HepG2 (cell line): Measurements from ENCODE around the gene DPM2. TPM values are rescaled to one million over a fixed set of nuclear protein-coding genes. Genes with fewer than 3 reads are reported as not detected.

Source experiments
- AGO2 ChIP-seq: fragments of 200-400 bp; formaldehyde crosslinking; optimal IDR thresholded peaks from 2 replicates; pipeline ENCODE3; 2017; ENCODE audit warnings: mild to moderate bottlenecking, low read depth, low read length, moderate library complexity
- ATF7 ChIP-seq, 2 experiments: fragments of 450-650 bp in 1 of 2; sonication (generic) in 1 of 2; formaldehyde crosslinking in 1 of 2; IDR thresholded peaks; 2 replicates each; pipeline versions ENCODE4 v1.4.0 to v1.6.1; 2016 to 2020; ENCODE audit warnings: antibody characterized with exemption in 1 of 2, mild to moderate bottlenecking in 1 of 2, missing genetic modification reagents in 1 of 2
- IRX3 ChIP-seq: sonication (generic); formaldehyde crosslinking; IDR thresholded peaks from 2 replicates; pipeline ENCODE4 v1.8.1; 2023; ENCODE audit warnings: mild to moderate bottlenecking, low read depth, missing genetic modification reagents, borderline replicate concordance
- ISX ChIP-seq: sonication (generic); formaldehyde crosslinking; conservative IDR thresholded peaks from 2 replicates; pipeline ENCODE4 v1.5.0; 2020; ENCODE audit warnings: missing genetic modification reagents
- KLF11 ChIP-seq: IDR thresholded peaks from 2 replicates; pipeline ENCODE4 v1.6.1; 2016; ENCODE audit warnings: missing compliant biosample characterization
- KLF15 ChIP-seq: sonication (generic); formaldehyde crosslinking; IDR thresholded peaks from 2 replicates; pipeline ENCODE4 v1.8.1; 2023; ENCODE audit warnings: borderline replicate concordance, mild to moderate bottlenecking, inconsistent platforms, missing genetic modification reagents, mixed read lengths
- MIER3 ChIP-seq: IDR thresholded peaks from 2 replicates; pipeline ENCODE4 v1.6.1; 2016; ENCODE audit warnings: missing compliant biosample characterization, borderline replicate concordance
- MTF1 ChIP-seq: sonication (generic); formaldehyde crosslinking; IDR thresholded peaks from 2 replicates; pipeline ENCODE4 v1.5.0; 2020; ENCODE audit warnings: missing genetic modification reagents
- PCBP1 ChIP-seq: fragments of 200-400 bp; formaldehyde crosslinking; IDR thresholded peaks from 2 replicates; pipeline ENCODE4 v1.6.1; 2017; ENCODE audit warnings: mild to moderate bottlenecking, low read depth, low read length, borderline replicate concordance
- RARG ChIP-seq: sonication (generic); formaldehyde crosslinking; IDR thresholded peaks from 2 replicates; pipeline ENCODE4 v1.4.0; 2020; ENCODE audit warnings: low read depth, mild to moderate bottlenecking, missing genetic modification reagents
- SIN3A ChIP-seq: IDR thresholded peaks from 2 replicates; pipeline ENCODE4 v1.6.1; 2011; ENCODE audit warnings: low read depth, mild to moderate bottlenecking, control low read depth, low read length, borderline replicate concordance
- ZHX2 ChIP-seq, 2 experiments: sonication (generic) in 1 of 2; formaldehyde crosslinking in 1 of 2; IDR thresholded peaks; 2 replicates each; pipeline versions ENCODE4 v1.6.1 to v1.9.0; 2014 to 2022; ENCODE audit warnings: antibody characterized with exemption in 1 of 2, borderline replicate concordance in 1 of 2, inconsistent platforms in 1 of 2, low read depth in 1 of 2, missing genetic modification reagents in 1 of 2
- ZNF530 ChIP-seq: sonication (generic); formaldehyde crosslinking; IDR thresholded peaks from 2 replicates; pipeline ENCODE4 v1.5.0; 2020; ENCODE audit warnings: low read depth, mild to moderate bottlenecking, missing genetic modification reagents
- ZNF556 ChIP-seq: sonication (generic); formaldehyde crosslinking; IDR thresholded peaks from 2 replicates; pipeline ENCODE4 v1.4.0; 2020; ENCODE audit warnings: mild to moderate bottlenecking, missing genetic modification reagents, borderline replicate concordance
- ZNF747 ChIP-seq: sonication (generic); formaldehyde crosslinking; IDR thresholded peaks from 2 replicates; pipeline ENCODE4 v1.8.1; 2023; ENCODE audit warnings: missing genetic modification reagents, mild to moderate bottlenecking, borderline replicate concordance
- ZNF749 ChIP-seq: sonication (generic); formaldehyde crosslinking; IDR thresholded peaks from 2 replicates; pipeline ENCODE4 v1.8.0; 2022; ENCODE audit warnings: mild to moderate bottlenecking, missing genetic modification reagents, moderate library complexity, borderline replicate concordance
- ZNF777 ChIP-seq: sonication (generic); formaldehyde crosslinking; IDR thresholded peaks from 2 replicates; pipeline ENCODE4 v1.4.0; 2020; ENCODE audit warnings: missing genetic modification reagents
- ZNF883 ChIP-seq: sonication (generic); formaldehyde crosslinking; IDR thresholded peaks from 2 replicates; pipeline ENCODE4 v1.5.1; 2020; ENCODE audit warnings: mild to moderate bottlenecking, missing genetic modification reagents; ENCODE audit errors: not compliant biosample characterization
- polyA plus RNA-seq, 8 experiments: library from polyadenylated mRNA; depleted of rRNA in 3 of 8; stranded (reverse) in 7 of 8; unstranded in 1 of 8; fragments of >200 nt; fragmentation: Illumina TruSeq in 4 of 8; extraction: Trizol in 4 of 8; gene quantifications; 2 replicates each; pipeline versions ENCODE4 v1.2.1 to v1.2.3, GENCODE V29; 2011 to 2016; ENCODE audit warnings: low read depth in 4 of 8, missing spikeins in 1 of 8, mixed read lengths in 1 of 8; ENCODE audit not compliant: insufficient read depth in 1 of 8
- total RNA-seq, 5 experiments: library from RNA; depleted of rRNA; stranded (reverse); fragments of >200 nt; fragmentation: Illumina TruSeq; extraction: Trizol; gene quantifications; 2 replicates each; pipeline ENCODE4 v1.2.3, GENCODE V29; 2016; ENCODE audit warnings: low read depth in 1 of 5
- TF ChIP-seq, protein P1 (sequence below): sonication (generic); formaldehyde crosslinking; IDR thresholded peaks from 2 replicates; pipeline ENCODE4 v1.8.0; 2022; ENCODE audit warnings: missing genetic modification reagents, mild to moderate bottlenecking, borderline replicate concordance
- TF ChIP-seq, protein P2 (sequence below): sonication (generic); formaldehyde crosslinking; IDR thresholded peaks from 2 replicates; pipeline ENCODE4 v1.5.0; 2020; ENCODE audit warnings: missing genetic modification reagents
- TF ChIP-seq, protein P3 (sequence below): sonication (generic); formaldehyde crosslinking; IDR thresholded peaks from 2 replicates; pipeline ENCODE4 v1.5.0; 2020; ENCODE audit warnings: missing genetic modification reagents

DPM2 gene
- total and polyA plus RNA-seq, 2 of the 13 experiments (the other 11 are each of a cell fraction or from before 2014, with no cell fraction given) = 24.8 to 35.3 TPM

- TF ChIP-seq ZHX2 (IDR thresholded peaks at IDR 0.05; ENCODE audit: low read depth) (no peak), ZHX2 (CRISPR knock-in tag; IDR thresholded peaks at IDR 0.05; ENCODE audit: borderline replicate concordance) (no peak), SIN3A (0 out of 2 replicates have a peak, but pooled peaks have one; percentile 58), MTF1 (CRISPR knock-in tag) (no peak), PCBP1 (no peak), RARG (CRISPR knock-in tag) (no peak), ZNF749 (CRISPR knock-in tag) (no peak), ZNF777 (CRISPR knock-in tag) (no peak; the same call in 1 of the 2 replicates), ZNF883 (CRISPR knock-in tag) (no peak), ZNF747 (CRISPR knock-in tag) (no peak), KLF15 (0 out of 2 replicates have a peak, but pooled peaks have one; percentile 41), KLF11 (CRISPR knock-in tag) (no peak), ZNF530 (CRISPR knock-in tag) (no peak), ATF7 (IDR thresholded peaks at IDR 0.05) (no peak), ATF7 (CRISPR knock-in tag; IDR thresholded peaks at IDR 0.05) (no peak), MIER3 (CRISPR knock-in tag) (no peak), ZNF556 (no peak), AGO2 (no peak), IRX3 (no peak), ISX (no peak)
- TF ChIP-seq, protein P1, sequence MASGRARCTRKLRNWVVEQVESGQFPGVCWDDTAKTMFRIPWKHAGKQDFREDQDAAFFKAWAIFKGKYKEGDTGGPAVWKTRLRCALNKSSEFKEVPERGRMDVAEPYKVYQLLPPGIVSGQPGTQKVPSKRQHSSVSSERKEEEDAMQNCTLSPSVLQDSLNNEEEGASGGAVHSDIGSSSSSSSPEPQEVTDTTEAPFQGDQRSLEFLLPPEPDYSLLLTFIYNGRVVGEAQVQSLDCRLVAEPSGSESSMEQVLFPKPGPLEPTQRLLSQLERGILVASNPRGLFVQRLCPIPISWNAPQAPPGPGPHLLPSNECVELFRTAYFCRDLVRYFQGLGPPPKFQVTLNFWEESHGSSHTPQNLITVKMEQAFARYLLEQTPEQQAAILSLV (CRISPR knock-in tag) = no peak
- TF ChIP-seq, protein P2, sequence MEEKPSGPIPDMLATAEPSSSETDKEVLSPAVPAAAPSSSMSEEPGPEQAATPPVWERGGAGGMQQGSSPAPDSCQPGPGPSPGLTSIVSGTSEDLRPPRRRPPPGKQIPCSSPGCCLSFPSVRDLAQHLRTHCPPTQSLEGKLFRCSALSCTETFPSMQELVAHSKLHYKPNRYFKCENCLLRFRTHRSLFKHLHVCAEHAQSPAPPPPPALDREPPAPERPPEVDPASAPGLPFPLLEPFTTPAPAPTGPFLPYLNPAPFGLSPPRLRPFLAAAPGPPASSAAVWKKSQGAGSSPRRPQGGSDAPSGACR = no peak
- TF ChIP-seq, protein P3, sequence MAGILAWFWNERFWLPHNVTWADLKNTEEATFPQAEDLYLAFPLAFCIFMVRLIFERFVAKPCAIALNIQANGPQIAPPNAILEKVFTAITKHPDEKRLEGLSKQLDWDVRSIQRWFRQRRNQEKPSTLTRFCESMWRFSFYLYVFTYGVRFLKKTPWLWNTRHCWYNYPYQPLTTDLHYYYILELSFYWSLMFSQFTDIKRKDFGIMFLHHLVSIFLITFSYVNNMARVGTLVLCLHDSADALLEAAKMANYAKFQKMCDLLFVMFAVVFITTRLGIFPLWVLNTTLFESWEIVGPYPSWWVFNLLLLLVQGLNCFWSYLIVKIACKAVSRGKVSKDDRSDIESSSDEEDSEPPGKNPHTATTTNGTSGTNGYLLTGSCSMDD (CRISPR knock-in tag) = no peak
Measured at GRCh38 chr9:127897193-127897692, 40.4 kb downstream of the DPM2 start (continued).
